ENCODE results near the gene ACSM6. TPM values are rescaled to one million over a fixed set of nuclear protein-coding genes. Genes with fewer than 3 reads are reported as not detected.

The ACSM6 gene
- total and polyA plus RNA-seq, 2 of the 8 experiments (the other 6 are each of a cell fraction or from before 2014, with no cell fraction given): 0.33 TPM; not detected in 1

GRCh38 chr10:95253686-95254085, 59.6 kb downstream of the ACSM6 start (continued):
- TF ChIP-seq CHD1 (IDR thresholded peaks at IDR 0.05; ENCODE audit: low read depth, low read length) (no peak), ZNF274 (IDR thresholded peaks at IDR 0.05; ENCODE audit: borderline replicate concordance, extremely low read depth, low read length) (no peak)

Measured in H1 (cell line).